Inferior parietal cortex (tissue), 1 donor: Measurements from ENCODE around the gene CRPPA.
"Not testable (repeated sequence)": the region's sequence is repeated elsewhere in the genome, so short reads cannot be mapped to it uniquely, and the experiment has no call there.

Source experiments
- DNase-seq: peaks from one replicate; pipeline ENCODE4 v3.0.0-alpha.2; 2016; ENCODE audit errors: extremely low spot score

CRPPA gene

DNA sequence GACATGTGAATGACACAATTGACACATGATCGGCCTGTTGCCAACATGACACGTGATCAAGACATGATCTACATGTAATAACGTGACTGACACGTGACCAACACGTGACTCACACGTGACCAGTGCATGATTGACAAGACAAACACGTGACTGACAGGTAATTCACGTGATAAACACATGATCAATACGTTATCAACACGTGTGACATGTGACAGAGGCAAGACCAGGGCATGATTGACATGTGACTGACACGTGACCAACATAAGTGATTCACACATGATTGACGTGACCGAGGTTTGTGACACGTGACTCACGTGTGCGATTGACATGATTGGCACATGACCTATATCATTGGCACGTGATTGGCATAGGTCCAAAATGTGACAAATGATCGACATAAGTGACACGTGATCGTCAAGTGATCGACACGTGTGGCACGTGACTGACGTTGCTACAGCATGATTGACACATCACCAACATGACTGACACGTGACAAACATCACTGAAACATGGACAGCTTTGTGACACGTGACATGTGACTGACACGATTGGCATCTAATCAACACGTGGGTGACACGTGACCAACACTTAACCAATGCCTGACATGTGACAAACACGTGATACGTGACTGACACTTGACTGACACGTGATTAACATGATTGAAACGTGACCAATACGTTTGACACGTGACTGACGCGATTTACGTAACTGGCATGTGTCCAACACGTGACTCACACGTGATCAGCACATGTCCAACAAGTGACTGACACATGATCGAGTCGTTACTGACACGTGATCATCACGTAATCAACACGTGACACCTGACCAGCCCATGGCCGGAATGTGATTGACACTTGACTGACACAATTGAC lies 23.0 kb downstream of the CRPPA start:
- no peak for DNase-seq

DNA sequence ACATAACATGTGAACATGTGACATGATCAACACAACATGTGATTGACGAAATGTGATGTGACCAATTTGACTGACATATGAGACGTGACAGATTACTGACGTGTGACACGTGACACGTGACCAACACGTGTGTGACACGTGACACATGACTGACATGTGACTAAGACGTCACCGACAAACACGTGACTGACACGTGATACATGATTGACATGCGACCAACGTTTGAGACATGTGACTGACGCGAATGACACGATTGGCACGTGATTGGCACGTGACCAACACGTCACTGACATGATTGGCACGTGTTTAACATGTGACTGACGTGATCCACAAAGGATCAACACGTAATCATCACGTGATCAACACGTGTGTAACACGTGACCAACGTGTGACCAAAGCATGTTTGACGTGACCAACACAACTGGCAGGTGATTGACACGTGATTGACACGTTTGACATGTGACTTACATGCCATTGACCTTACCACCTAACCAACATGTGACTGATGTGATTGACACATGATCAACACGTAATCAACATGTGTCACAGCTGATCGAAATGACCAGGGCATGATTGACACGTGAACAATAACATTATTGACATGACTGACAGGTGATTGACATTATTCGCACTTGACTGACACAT lies 23.7 kb downstream of the CRPPA start:
- DNase-seq, result no peak

- DNase-seq, result no peak
Observed at GRCh38 chr7:16396766-16397500, 24.4 kb downstream of the CRPPA start.

GRCh38 chr7:16395121-16395520 lies 26.2 kb downstream of the CRPPA start:
- DNase-seq, result no peak

DNA sequence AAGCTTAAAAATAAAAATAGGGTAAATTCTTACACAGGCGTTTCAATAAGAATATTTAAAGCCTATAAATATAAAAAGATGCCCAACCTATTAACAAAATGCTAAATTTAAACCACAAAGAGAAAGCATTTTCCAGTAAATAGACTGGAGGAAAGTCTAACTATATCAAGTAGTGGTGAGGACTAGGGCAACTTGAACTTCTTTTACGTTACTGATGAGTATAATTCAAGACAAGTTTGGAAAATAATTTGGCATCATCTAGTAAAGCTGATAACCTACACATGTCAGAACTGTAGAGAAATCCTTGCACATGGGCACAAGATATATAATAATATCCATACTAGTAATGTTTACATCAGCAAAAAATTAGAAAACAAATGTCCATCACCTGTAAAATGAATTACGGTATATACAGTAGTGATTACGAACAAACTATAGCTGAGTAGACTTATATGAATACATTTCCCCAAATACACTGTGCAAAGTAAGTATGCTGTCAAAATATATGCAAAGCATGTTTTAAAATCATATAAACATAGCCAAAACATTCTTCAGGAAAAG lies 27.4 kb downstream of the CRPPA start:
- DNase-seq, result no peak

DNA sequence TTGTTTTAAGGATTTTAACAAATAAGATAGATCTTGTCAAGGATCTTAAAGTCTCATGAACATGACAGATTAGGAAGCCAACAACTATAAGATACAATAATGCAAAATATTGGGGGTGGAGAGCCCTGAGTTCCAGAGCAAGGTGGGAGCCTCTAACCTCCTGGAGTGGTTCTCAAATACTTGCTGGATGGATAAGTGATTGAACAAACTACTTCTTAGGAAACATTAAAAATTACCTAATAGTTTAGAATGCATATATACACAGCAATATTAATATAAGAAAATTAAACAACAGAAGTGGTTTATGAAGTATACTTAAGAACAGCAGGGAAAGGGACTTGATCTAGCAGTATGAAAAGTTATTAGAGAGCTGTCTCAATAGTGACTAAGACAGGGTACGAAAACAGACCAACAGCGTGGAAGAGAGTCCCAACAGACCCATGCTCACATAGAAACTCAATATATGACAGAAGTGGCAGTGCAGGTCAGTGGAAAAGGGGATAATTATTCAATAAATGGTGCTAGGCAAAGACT lies 28.3 kb downstream of the CRPPA start:
- no peak for DNase-seq

GRCh38 chr7:16383786-16384185 lies 37.6 kb downstream of the CRPPA start:
- DNase-seq, result not testable (repeated sequence)

DNA sequence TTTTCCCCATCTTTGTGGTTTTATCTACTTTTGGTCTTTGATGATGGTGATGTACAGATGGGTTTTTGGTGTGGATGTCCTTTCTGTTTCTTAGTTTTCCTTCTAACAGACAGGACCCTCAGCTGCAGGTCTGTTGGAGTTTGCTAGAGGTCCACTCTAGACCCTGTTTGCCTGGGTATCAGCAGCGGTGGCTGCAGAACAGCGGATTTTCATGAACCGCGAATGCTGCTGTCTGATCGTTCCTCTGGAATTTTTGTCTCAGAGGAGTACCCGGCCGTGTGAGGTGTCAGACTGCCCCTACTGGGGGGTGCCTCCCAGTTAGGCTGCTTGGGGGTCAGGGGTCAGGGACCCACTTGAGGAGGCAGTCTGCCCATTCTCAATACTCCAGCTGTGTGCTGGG lies 38.2 kb downstream of the CRPPA start:
- DNase-seq, result not testable (repeated sequence)
